Body of pancreas (tissue), 4 donors: ENCODE results near the gene SIX4.

Source experiments
- CTCF ChIP-seq, 7 experiments: fragments of 450-650 bp in 4 of 7; fragments of 200-600 bp in 3 of 7; sonication (generic) in 3 of 7; IDR thresholded peaks; one replicate each; pipeline ENCODE4 v1.5.1; 2016 to 2019; ENCODE audit warnings: antibody characterized with exemption in 7 of 7
- POLR2A ChIP-seq, 3 donors: fragments of 450-650 bp; IDR thresholded peaks; one replicate each; pipeline ENCODE4 v1.6.1; 2016; ENCODE audit warnings: antibody characterized with exemption in 3 of 3, mild to moderate bottlenecking in 2 of 3

- TF ChIP-seq CTCF (IDR thresholded peaks at IDR 0.05) (no peak), POLR2A (IDR thresholded peaks at IDR 0.05) (no peak)
Measured at GRCh38 chr14:60744566-60744965, 20.4 kb upstream of the SIX4 start.
